ENCODE measurements around the gene OGFRL1. TPM values are rescaled to one million over a fixed set of nuclear protein-coding genes. Genes with fewer than 3 reads are reported as not detected.

The OGFRL1 gene
- total RNA-seq: 9.4 and 10.4 TPM in 2 replicates
- long read RNA-seq, partial matches to known transcripts: 0 of 2 reads
- long read RNA-seq, other reads (novel, unspliced or antisense): 2 of 2 reads

GRCh38 chr6:71288228-71289038 is at the start of gene OGFRL1:
TSS of gene OGFRL1 (plus strand) at chr6:71288811. CDS start at chr6:71288937, 126 bp downstream.
- Mint-ChIP-seq H3K36me3 (ENCODE audit: insufficient read depth) (peaks cover 2% of the 10 kb centered on the region), H3K27ac (peak within 1 kb of the TSS; percentile 92), H3K27me3 (no peaks in the 10 kb centered on the region), H3K4me3 (ENCODE audit: low read depth) (peak within 1 kb of the TSS; percentile 81), H3K4me1 (ENCODE audit: low read depth) (peaks cover 24% of the 10 kb centered on the region), H3K9me3 (ENCODE audit: low read depth) (no peaks in the 10 kb centered on the region)
- TF ChIP-seq, protein P1, sequence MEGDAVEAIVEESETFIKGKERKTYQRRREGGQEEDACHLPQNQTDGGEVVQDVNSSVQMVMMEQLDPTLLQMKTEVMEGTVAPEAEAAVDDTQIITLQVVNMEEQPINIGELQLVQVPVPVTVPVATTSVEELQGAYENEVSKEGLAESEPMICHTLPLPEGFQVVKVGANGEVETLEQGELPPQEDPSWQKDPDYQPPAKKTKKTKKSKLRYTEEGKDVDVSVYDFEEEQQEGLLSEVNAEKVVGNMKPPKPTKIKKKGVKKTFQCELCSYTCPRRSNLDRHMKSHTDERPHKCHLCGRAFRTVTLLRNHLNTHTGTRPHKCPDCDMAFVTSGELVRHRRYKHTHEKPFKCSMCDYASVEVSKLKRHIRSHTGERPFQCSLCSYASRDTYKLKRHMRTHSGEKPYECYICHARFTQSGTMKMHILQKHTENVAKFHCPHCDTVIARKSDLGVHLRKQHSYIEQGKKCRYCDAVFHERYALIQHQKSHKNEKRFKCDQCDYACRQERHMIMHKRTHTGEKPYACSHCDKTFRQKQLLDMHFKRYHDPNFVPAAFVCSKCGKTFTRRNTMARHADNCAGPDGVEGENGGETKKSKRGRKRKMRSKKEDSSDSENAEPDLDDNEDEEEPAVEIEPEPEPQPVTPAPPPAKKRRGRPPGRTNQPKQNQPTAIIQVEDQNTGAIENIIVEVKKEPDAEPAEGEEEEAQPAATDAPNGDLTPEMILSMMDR (IDR thresholded peaks at IDR 0.05; ENCODE audit: unreplicated experiment): no peak
- peak; percentile 58 for DNase-seq (ENCODE audit: low spot score, unreplicated experiment)

GRCh38 chr6:71239694-71240093 is 48.9 kb upstream of the OGFRL1 start:
- no peak for DNase-seq (ENCODE audit: low spot score, unreplicated experiment)

GRCh38 chr6:71245265-71246049 is 43.2 kb upstream of the OGFRL1 start:
- no peak for DNase-seq (ENCODE audit: low spot score, unreplicated experiment)
- peaks cover 17% of the 10 kb centered on the region for H3K9me3 Mint-ChIP-seq (ENCODE audit: low read depth)
- no peak overlapping the region for H3K4me3 Mint-ChIP-seq (ENCODE audit: low read depth)
- H3K27me3 Mint-ChIP-seq: no peaks in the 10 kb centered on the region
- TF ChIP-seq, protein P1 (IDR thresholded peaks at IDR 0.05; ENCODE audit: unreplicated experiment): no peak
- H3K36me3 Mint-ChIP-seq (ENCODE audit: insufficient read depth): peaks cover 3% of the 10 kb centered on the region
- no peak overlapping the region for H3K27ac Mint-ChIP-seq
- H3K4me1 Mint-ChIP-seq (ENCODE audit: low read depth): peaks cover 6% of the 10 kb centered on the region

More at GRCh38 chr6:71239694-71240093, 48.9 kb upstream of the OGFRL1 start:
- TF ChIP-seq, protein P1 (IDR thresholded peaks at IDR 0.05; ENCODE audit: unreplicated experiment): no peak
- Mint-ChIP-seq H3K4me1 (ENCODE audit: low read depth) (no peaks in the 10 kb centered on the region), H3K36me3 (ENCODE audit: insufficient read depth) (peaks cover 3% of the 10 kb centered on the region), H3K27me3 (no peaks in the 10 kb centered on the region), H3K27ac (no peak overlapping the region), H3K4me3 (ENCODE audit: low read depth) (no peak overlapping the region), H3K9me3 (ENCODE audit: low read depth) (peaks cover 10% of the 10 kb centered on the region)

DNA sequence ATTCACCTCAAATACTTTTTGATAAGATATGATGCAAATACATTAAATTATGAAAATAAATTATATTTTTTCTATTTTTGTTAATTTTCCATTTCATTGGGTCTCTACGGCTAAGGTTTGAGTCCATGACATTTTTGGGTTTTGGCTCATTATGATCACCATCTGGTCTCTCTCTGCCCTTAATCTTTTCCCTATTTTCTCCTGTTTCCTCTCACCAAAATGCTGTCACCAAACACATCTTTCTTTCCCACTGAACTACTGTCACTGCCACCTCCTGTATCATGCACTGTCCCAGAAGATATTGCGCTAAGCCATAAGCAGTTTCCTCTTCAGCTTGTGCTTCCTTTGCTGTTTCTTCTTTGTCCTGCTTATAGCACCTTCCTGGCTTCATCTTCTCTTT is 42.0 kb upstream of the OGFRL1 start:
- peaks cover 17% of the 10 kb centered on the region for H3K9me3 Mint-ChIP-seq (ENCODE audit: low read depth)
- peaks cover 3% of the 10 kb centered on the region for H3K36me3 Mint-ChIP-seq (ENCODE audit: insufficient read depth)
- H3K4me1 Mint-ChIP-seq (ENCODE audit: low read depth): peaks cover 6% of the 10 kb centered on the region
- no peak overlapping the region for H3K27ac Mint-ChIP-seq
- H3K4me3 Mint-ChIP-seq (ENCODE audit: low read depth): no peak overlapping the region
- no peak for DNase-seq (ENCODE audit: low spot score, unreplicated experiment)
- no peaks in the 10 kb centered on the region for H3K27me3 Mint-ChIP-seq
- TF ChIP-seq, protein P1 (IDR thresholded peaks at IDR 0.05; ENCODE audit: unreplicated experiment): no peak

DNA sequence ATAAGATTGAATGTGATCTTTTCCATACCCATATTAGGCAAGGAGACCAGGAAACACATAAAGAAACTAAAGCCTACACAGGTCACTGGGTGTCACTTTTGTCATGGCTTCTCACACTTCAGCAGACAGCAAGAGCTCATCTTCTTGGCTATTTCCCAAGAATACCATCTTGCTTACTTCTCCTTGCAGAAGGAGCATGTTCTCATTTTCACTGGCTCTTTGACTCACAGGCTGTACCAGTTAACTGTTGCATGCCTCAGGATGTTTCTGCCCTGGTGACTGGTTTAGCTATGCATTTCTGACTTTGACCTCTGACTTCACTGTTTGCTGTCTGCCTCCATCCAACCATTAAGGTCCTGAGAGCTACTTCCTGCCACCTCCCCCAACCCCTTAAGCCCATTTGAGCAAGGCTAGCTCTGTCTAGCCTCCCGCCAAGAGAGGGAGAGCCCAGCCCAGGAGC is 40.3 kb upstream of the OGFRL1 start:
- Mint-ChIP-seq H3K27ac (peak overlapping the region; percentile 0), H3K36me3 (ENCODE audit: insufficient read depth) (no peaks in the 10 kb centered on the region), H3K9me3 (ENCODE audit: low read depth) (peaks cover 7% of the 10 kb centered on the region), H3K4me1 (ENCODE audit: low read depth) (peaks cover 6% of the 10 kb centered on the region), H3K4me3 (ENCODE audit: low read depth) (no peak overlapping the region), H3K27me3 (no peaks in the 10 kb centered on the region)
- DNase-seq (ENCODE audit: low spot score, unreplicated experiment): no peak
- TF ChIP-seq, protein P1 (IDR thresholded peaks at IDR 0.05; ENCODE audit: unreplicated experiment): no peak

Data from progenitor cell of endocrine pancreas (in vitro differentiated cells).